Fibroblast of skin of scalp (primary cell): ENCODE results near the gene BRCA2.
A peak's percentile ranks its signal among the peaks of the same experiment; 100 is the strongest.

Experiments used
- DNase-seq: peaks from one replicate; pipeline ENCODE4 v3.0.0-alpha.2; 2013

Gene BRCA2

GRCh38 chr13:32384702-32385101 lies 69.4 kb downstream of the BRCA2 start:
- DNase-seq = no peak

- DNase-seq = no peak
These were observed 70.1 kb downstream of the BRCA2 start for GRCh38 chr13:32385410-32385809.

- no peak for DNase-seq
These were observed 74.7 kb downstream of the BRCA2 start for GRCh38 chr13:32390048-32390447.

- no peak for DNase-seq
These were observed 75.2 kb downstream of the BRCA2 start for GRCh38 chr13:32390484-32390883.

- DNase-seq = no peak
These were observed 75.9 kb downstream of the BRCA2 start for GRCh38 chr13:32391101-32391619.

- DNase-seq = no peak
These were observed 87.8 kb downstream of the BRCA2 start for GRCh38 chr13:32403108-32403507.

GRCh38 chr13:32407854-32408253 lies 92.5 kb downstream of the BRCA2 start:
- DNase-seq = no peak

GRCh38 chr13:32408296-32409000 lies 93.1 kb downstream of the BRCA2 start:
- DNase-seq = no peak

GRCh38 chr13:32409001-32409313 lies 93.6 kb downstream of the BRCA2 start:
- DNase-seq = no peak

GRCh38 chr13:32409561-32410421 lies 94.5 kb downstream of the BRCA2 start:
- peak; percentile 84 for DNase-seq

GRCh38 chr13:32413284-32413683 lies 98.0 kb downstream of the BRCA2 start:
- DNase-seq = no peak

GRCh38 chr13:32414580-32414979 lies 99.3 kb downstream of the BRCA2 start:
- no peak for DNase-seq

GRCh38 chr13:32415019-32415418 lies 99.7 kb downstream of the BRCA2 start:
- no peak for DNase-seq

- DNase-seq = no peak
These were observed 102.7 kb downstream of the BRCA2 start for GRCh38 chr13:32417995-32418394.

- no peak for DNase-seq
These were observed 104.6 kb downstream of the BRCA2 start for GRCh38 chr13:32419862-32420261.

- no peak for DNase-seq
These were observed 108.3 kb downstream of the BRCA2 start for GRCh38 chr13:32423592-32423991.

- DNase-seq = no peak
These were observed 109.8 kb downstream of the BRCA2 start for GRCh38 chr13:32425158-32425557.

GRCh38 chr13:32426191-32426989 lies 111.1 kb downstream of the BRCA2 start:
- DNase-seq = peak; percentile 24

GRCh38 chr13:32426990-32427851 lies 111.9 kb downstream of the BRCA2 start:
- no peak for DNase-seq

- peak; percentile 26 for DNase-seq
These were observed 112.7 kb downstream of the BRCA2 start, which contains the start of gene N4BP2L1 for GRCh38 chr13:32427852-32428580. Gene N4BP2L1, minus strand, starts transcription at chr13:32428130. Its CDS starts 48 bp downstream, at chr13:32428082.
